Measurements from ENCODE around the gene STIP1.
A peak's percentile ranks its signal among the peaks of the same experiment; 100 is the strongest.

Gene STIP1

GRCh38 chr11:64230171-64230984, 44.4 kb downstream of the STIP1 start, which contains the start of gene DNAJC4:
Gene DNAJC4, plus strand, starts transcription at chr11:64230548. Its CDS starts 307 bp downstream, at chr11:64230855.
- in situ Hi-C loops (cut with HindIII; ENCODE audit: low sequenced_read_pairs), result no loop called here
- peak within 1 kb of the TSS; percentile 78 for H3K4me3 ChIP-seq (ENCODE audit: low read depth, low read length)

DNA sequence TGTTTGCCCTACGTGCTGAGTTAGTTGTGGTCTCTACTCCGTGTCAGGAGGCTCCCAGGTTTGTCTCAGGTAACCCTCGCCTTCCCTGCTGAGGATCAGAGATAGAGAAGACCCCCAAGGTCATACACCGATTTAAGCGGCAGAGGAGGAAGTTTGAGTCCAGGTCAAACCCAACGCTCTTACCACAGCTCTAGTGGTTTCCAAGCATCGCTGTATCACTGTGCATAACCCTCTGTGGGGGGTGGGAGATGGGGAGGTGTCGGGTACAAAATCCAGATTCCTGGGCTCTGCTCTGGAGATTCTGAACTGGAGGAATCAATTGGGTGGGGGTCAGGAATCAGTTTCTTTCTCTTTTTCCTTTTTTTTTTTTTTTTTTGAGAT, 45.0 kb downstream of the STIP1 start:
- TF ChIP-seq, protein P1, sequence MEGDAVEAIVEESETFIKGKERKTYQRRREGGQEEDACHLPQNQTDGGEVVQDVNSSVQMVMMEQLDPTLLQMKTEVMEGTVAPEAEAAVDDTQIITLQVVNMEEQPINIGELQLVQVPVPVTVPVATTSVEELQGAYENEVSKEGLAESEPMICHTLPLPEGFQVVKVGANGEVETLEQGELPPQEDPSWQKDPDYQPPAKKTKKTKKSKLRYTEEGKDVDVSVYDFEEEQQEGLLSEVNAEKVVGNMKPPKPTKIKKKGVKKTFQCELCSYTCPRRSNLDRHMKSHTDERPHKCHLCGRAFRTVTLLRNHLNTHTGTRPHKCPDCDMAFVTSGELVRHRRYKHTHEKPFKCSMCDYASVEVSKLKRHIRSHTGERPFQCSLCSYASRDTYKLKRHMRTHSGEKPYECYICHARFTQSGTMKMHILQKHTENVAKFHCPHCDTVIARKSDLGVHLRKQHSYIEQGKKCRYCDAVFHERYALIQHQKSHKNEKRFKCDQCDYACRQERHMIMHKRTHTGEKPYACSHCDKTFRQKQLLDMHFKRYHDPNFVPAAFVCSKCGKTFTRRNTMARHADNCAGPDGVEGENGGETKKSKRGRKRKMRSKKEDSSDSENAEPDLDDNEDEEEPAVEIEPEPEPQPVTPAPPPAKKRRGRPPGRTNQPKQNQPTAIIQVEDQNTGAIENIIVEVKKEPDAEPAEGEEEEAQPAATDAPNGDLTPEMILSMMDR (IDR thresholded peaks at IDR 0.05; ENCODE audit: low read depth, low read length), result no peak
- H3K4me3 ChIP-seq (ENCODE audit: low read depth, low read length), result peak overlapping the region; percentile 78
- DNase-seq (ENCODE audit: low read depth, low spot score), result no peak
- in situ Hi-C loops (cut with HindIII; ENCODE audit: low sequenced_read_pairs), result no loop called here

More at GRCh38 chr11:64230171-64230984, 44.4 kb downstream of the STIP1 start, which contains the start of gene DNAJC4:
- peak; percentile 91 for DNase-seq (ENCODE audit: low read depth, low spot score)
- TF ChIP-seq, protein P1 (IDR thresholded peaks at IDR 0.05; ENCODE audit: low read depth, low read length), result no peak

- TF ChIP-seq, protein P1 (IDR thresholded peaks at IDR 0.05; ENCODE audit: low read depth, low read length), result no peak
- no peak for DNase-seq (ENCODE audit: low read depth, low spot score)
- no peak overlapping the region for H3K4me3 ChIP-seq (ENCODE audit: low read depth, low read length)
- in situ Hi-C loops (cut with HindIII; ENCODE audit: low sequenced_read_pairs), result no loop called here
These were observed 45.6 kb downstream of the STIP1 start for GRCh38 chr11:64231546-64231945.

GRCh38 chr11:64232182-64232966, 46.4 kb downstream of the STIP1 start:
- TF ChIP-seq, protein P1 (IDR thresholded peaks at IDR 0.05; ENCODE audit: low read depth, low read length), result no peak
- H3K4me3 ChIP-seq (ENCODE audit: low read depth, low read length), result no peak overlapping the region
- in situ Hi-C loops (cut with HindIII; ENCODE audit: low sequenced_read_pairs), result no loop called here
- no peak for DNase-seq (ENCODE audit: low read depth, low spot score)

DNA sequence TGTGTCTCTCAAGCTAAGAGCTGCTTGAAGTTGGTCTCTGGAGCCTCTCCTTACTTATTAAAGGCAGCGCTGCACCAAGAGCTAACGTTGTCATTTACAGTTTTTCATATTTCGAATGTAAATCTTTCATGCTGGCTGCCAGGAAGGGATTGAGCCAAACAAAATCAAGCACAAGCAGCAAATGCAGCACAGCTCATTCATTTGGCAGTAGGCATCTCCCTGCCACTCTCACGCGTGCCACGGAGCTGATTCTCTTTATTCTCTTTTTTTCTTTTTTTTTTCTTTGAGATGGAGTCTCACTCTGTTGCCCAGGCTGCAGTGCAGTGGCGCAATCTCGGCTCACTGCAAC, 47.0 kb downstream of the STIP1 start:
- TF ChIP-seq, protein P1 (IDR thresholded peaks at IDR 0.05; ENCODE audit: low read depth, low read length), result no peak
- no peak overlapping the region for H3K4me3 ChIP-seq (ENCODE audit: low read depth, low read length)
- DNase-seq (ENCODE audit: low read depth, low spot score), result no peak
- in situ Hi-C loops (cut with HindIII; ENCODE audit: low sequenced_read_pairs), result no loop called here

- DNase-seq (ENCODE audit: low read depth, low spot score), result peak; percentile 39
- TF ChIP-seq, protein P1 (IDR thresholded peaks at IDR 0.05; ENCODE audit: low read depth, low read length), result no peak
- H3K4me3 ChIP-seq (ENCODE audit: low read depth, low read length), result peak within 1 kb of the TSS; percentile 51
- in situ Hi-C loops (cut with HindIII; ENCODE audit: low sequenced_read_pairs), result no loop called here
These were observed 48.1 kb downstream of the STIP1 start, which contains the start of gene VEGFB for GRCh38 chr11:64233913-64234586. Gene VEGFB, plus strand, starts transcription at chr11:64234584. Its CDS starts 250 bp downstream, at chr11:64234834.

Measured in astrocyte of the spinal cord (primary cell).